Measurements from ENCODE around the gene ELF5.
A peak's percentile ranks its signal among the peaks of the same experiment; 100 is the strongest.

ELF5 gene

GRCh38 chr11:34493468-34493867 is 20.1 kb downstream of the ELF5 start:
- no peak for DNase-seq (ENCODE audit: low read depth in 2 of 2)

- peak; percentile 40 to 45 for DNase-seq (ENCODE audit: low read depth in 2 of 2)
These were observed 20.7 kb downstream of the ELF5 start for GRCh38 chr11:34492806-34493414.

GRCh38 chr11:34490304-34490703 is 23.3 kb downstream of the ELF5 start:
- DNase-seq (ENCODE audit: low read depth in 2 of 2): no peak

- DNase-seq (ENCODE audit: low read depth in 2 of 2): no peak
These were observed 24.6 kb downstream of the ELF5 start for GRCh38 chr11:34488855-34489557.

- no peak for DNase-seq (ENCODE audit: low read depth in 2 of 2)
These were observed 26.2 kb downstream of the ELF5 start for GRCh38 chr11:34487430-34487829.

- no peak for DNase-seq (ENCODE audit: low read depth in 2 of 2)
These were observed 30.3 kb downstream of the ELF5 start for GRCh38 chr11:34483106-34483874.

GRCh38 chr11:34481307-34481706 is 32.3 kb downstream of the ELF5 start:
- no peak for DNase-seq (ENCODE audit: low read depth in 2 of 2)

GRCh38 chr11:34480314-34480713 is 33.3 kb downstream of the ELF5 start:
- DNase-seq (ENCODE audit: low read depth in 2 of 2): no peak

- no peak for DNase-seq (ENCODE audit: low read depth in 2 of 2)
These were observed 34.5 kb downstream of the ELF5 start for GRCh38 chr11:34478845-34479663.

- no peak for DNase-seq (ENCODE audit: low read depth in 2 of 2)
These were observed 36.7 kb downstream of the ELF5 start for GRCh38 chr11:34476849-34477248.

- no peak for DNase-seq (ENCODE audit: low read depth in 2 of 2)
These were observed 37.9 kb downstream of the ELF5 start for GRCh38 chr11:34475656-34476055.

GRCh38 chr11:34473603-34474169 is 39.9 kb downstream of the ELF5 start:
- no peak for DNase-seq (ENCODE audit: low read depth in 2 of 2)

GRCh38 chr11:34468209-34468841 is 45.3 kb downstream of the ELF5 start:
- no peak for DNase-seq (ENCODE audit: low read depth in 2 of 2)

- DNase-seq (ENCODE audit: low read depth in 2 of 2): no peak
These were observed 46.6 kb downstream of the ELF5 start for GRCh38 chr11:34466802-34467488.

- no peak for DNase-seq (ENCODE audit: low read depth in 2 of 2)
These were observed 49.0 kb downstream of the ELF5 start for GRCh38 chr11:34464591-34465051.

- DNase-seq (ENCODE audit: low read depth in 2 of 2): no peak
These were observed 52.4 kb downstream of the ELF5 start for GRCh38 chr11:34461215-34461614.

GRCh38 chr11:34460278-34460677 is 53.3 kb downstream of the ELF5 start:
- DNase-seq (ENCODE audit: low read depth in 2 of 2): no peak

- no peak for DNase-seq (ENCODE audit: low read depth in 2 of 2)
These were observed 54.0 kb downstream of the ELF5 start for GRCh38 chr11:34459507-34460162.

GRCh38 chr11:34458525-34458924 is 55.1 kb downstream of the ELF5 start:
- no peak for DNase-seq (ENCODE audit: low read depth in 2 of 2)

- no peak for DNase-seq (ENCODE audit: low read depth in 2 of 2)
These were observed 56.0 kb downstream of the ELF5 start for GRCh38 chr11:34457607-34458006.
